ENCODE data around the gene XPA. TPM values are rescaled to one million over a fixed set of nuclear protein-coding genes. Genes with fewer than 3 reads are reported as not detected.
A peak's percentile ranks its signal among the peaks of the same experiment; 100 is the strongest.

XPA gene
- total RNA-seq, 6 donors from 2014 or later, result 10.4 to 26.8 (median 11.5) TPM

- ATAC-seq (ENCODE audit: low FRiP score in 2 of 2), result no peak
- H3K4me3 ChIP-seq, result no peak overlapping the region
- H3K36me3 ChIP-seq, result peaks cover 58 to 100% (median 64%) of the 10 kb centered on the region in 4 donors
Measured at GRCh38 chr9:97666907-97667686, 30.0 kb downstream of the XPA start.

GRCh38 chr9:97665742-97666141 is 31.4 kb downstream of the XPA start:
- TF ChIP-seq, protein P1, sequence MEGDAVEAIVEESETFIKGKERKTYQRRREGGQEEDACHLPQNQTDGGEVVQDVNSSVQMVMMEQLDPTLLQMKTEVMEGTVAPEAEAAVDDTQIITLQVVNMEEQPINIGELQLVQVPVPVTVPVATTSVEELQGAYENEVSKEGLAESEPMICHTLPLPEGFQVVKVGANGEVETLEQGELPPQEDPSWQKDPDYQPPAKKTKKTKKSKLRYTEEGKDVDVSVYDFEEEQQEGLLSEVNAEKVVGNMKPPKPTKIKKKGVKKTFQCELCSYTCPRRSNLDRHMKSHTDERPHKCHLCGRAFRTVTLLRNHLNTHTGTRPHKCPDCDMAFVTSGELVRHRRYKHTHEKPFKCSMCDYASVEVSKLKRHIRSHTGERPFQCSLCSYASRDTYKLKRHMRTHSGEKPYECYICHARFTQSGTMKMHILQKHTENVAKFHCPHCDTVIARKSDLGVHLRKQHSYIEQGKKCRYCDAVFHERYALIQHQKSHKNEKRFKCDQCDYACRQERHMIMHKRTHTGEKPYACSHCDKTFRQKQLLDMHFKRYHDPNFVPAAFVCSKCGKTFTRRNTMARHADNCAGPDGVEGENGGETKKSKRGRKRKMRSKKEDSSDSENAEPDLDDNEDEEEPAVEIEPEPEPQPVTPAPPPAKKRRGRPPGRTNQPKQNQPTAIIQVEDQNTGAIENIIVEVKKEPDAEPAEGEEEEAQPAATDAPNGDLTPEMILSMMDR (IDR thresholded peaks at IDR 0.05), result no peak
- TF ChIP-seq POLR2A (IDR thresholded peaks at IDR 0.05), result no peak
- no peak for TF ChIP-seq EP300 (IDR thresholded peaks at IDR 0.05)
- TF ChIP-seq POLR2AphosphoS5 (IDR thresholded peaks at IDR 0.05), result no peak
- no peaks in the 10 kb centered on the region for H3K9me3 ChIP-seq
- no peak overlapping the region for H3K4me3 ChIP-seq
- H3K36me3 ChIP-seq, result peaks cover 58 to 100% (median 61%) of the 10 kb centered on the region in 4 donors
- H3K27ac ChIP-seq, result no peak overlapping the region
- DNase-seq, result no peak
- no peaks in the 10 kb centered on the region for H3K27me3 ChIP-seq
- WGBS, 2 donors, result 88 to 91% methylated on average over 3 of the region's 3 CpGs
- ATAC-seq (ENCODE audit: low FRiP score in 2 of 2), result no peak
- H3K4me1 ChIP-seq, result no peaks in the 10 kb centered on the region

More at GRCh38 chr9:97666907-97667686, 30.0 kb downstream of the XPA start:
- Histone ChIP-seq H3K4me1 (no peaks in the 10 kb centered on the region), H3K27me3 (no peaks in the 10 kb centered on the region), H3K27ac (no peak overlapping the region), H3K9me3 (no peaks in the 10 kb centered on the region)
- WGBS, 2 donors, result 71 to 74% methylated on average over 5 of the region's 5 CpGs
- DNase-seq, result no peak
- no peak for TF ChIP-seq POLR2A (IDR thresholded peaks at IDR 0.05)
- TF ChIP-seq, protein P1 (IDR thresholded peaks at IDR 0.05), result no peak
- TF ChIP-seq EP300 (IDR thresholded peaks at IDR 0.05), result no peak

DNA sequence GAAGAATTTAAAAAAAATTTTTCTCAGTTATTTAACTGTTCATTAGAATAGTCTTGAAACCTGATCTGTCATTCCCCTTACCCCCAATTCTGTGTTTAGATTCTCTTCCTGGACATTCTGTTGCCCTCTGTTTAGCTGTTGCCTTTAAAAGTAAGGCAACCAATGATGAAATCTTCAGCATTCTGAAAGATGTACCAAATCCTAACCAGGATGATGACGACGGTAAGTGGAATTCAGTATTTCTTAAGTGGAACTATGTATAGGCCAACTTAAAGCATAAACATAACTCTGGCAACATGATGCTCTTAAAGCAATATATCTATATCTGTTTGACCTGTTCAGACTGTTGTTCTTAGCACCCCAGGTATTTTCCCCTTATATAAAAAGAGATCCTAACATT is 36.3 kb downstream of the XPA start:
- H3K9me3 ChIP-seq, result no peaks in the 10 kb centered on the region
- TF ChIP-seq, protein P1 (IDR thresholded peaks at IDR 0.05), result no peak
- no peak for TF ChIP-seq POLR2AphosphoS5 (IDR thresholded peaks at IDR 0.05)
- no peak overlapping the region for H3K27ac ChIP-seq
- 82 to 92% methylated on average over 2 of the region's 2 CpGs for WGBS, 2 donors
- ATAC-seq (ENCODE audit: low FRiP score in 2 of 2), result no peak
- no peak for DNase-seq
- no peak overlapping the region for H3K4me3 ChIP-seq
- H3K27me3 ChIP-seq, result no peaks in the 10 kb centered on the region
- no peaks in the 10 kb centered on the region for H3K4me1 ChIP-seq
- H3K36me3 ChIP-seq, result peaks cover 34 to 100% (median 56%) of the 10 kb centered on the region in 4 donors

GRCh38 chr9:97660340-97660739 is 36.8 kb downstream of the XPA start:
- no peak overlapping the region for H3K27ac ChIP-seq
- H3K27me3 ChIP-seq, result no peaks in the 10 kb centered on the region
- no peaks in the 10 kb centered on the region for H3K4me1 ChIP-seq
- TF ChIP-seq EP300 (IDR thresholded peaks at IDR 0.05), result no peak
- no peak for TF ChIP-seq POLR2A (IDR thresholded peaks at IDR 0.05)
- TF ChIP-seq POLR2AphosphoS5 (IDR thresholded peaks at IDR 0.05), result no peak
- TF ChIP-seq, protein P1 (IDR thresholded peaks at IDR 0.05), result no peak
- 53 to 64% methylated on average over 5 of the region's 5 CpGs for WGBS, 2 donors
- no peak overlapping the region for H3K4me3 ChIP-seq
- H3K9me3 ChIP-seq, result no peaks in the 10 kb centered on the region
- peak in 1 of 2 donors; percentile 44 for ATAC-seq (ENCODE audit: low FRiP score in 2 of 2)
- H3K36me3 ChIP-seq, result peaks cover 30 to 100% (median 54%) of the 10 kb centered on the region in 4 donors
- DNase-seq, result no peak

DNA sequence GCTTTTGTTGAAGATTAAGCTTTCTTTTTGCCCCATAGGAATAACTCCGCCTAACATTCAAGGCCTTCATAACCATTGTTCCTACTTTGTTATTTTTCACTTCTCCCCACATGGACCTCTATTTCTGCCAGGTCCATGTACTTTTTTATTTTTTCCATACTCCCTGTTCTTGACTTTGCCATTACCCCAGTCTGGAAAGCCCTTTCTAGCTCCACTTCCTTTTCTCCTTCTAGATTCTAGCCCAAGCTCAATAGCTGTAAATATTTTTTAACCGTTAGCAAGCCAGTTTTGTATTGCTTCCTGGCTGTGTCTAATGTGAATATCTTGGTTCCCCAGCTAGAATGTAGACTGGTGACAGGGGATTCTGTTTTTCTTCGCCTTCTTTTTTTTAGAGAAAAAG is 37.4 kb downstream of the XPA start:
- DNase-seq (no peak), ATAC-seq (ENCODE audit: low FRiP score in 2 of 2) (no peak)
- Histone ChIP-seq H3K27me3 (no peaks in the 10 kb centered on the region), H3K36me3 (peaks cover 25 to 100% (median 57%) of the 10 kb centered on the region in 4 donors), H3K4me1 (no peaks in the 10 kb centered on the region), H3K9me3 (no peaks in the 10 kb centered on the region), H3K27ac (no peak overlapping the region), H3K4me3 (no peak overlapping the region)
- WGBS, 2 donors, result 67 to 93% methylated on average over 3 of the region's 3 CpGs
- TF ChIP-seq EP300 (IDR thresholded peaks at IDR 0.05), result no peak
- no peak for TF ChIP-seq POLR2A (IDR thresholded peaks at IDR 0.05)
- TF ChIP-seq POLR2AphosphoS5 (IDR thresholded peaks at IDR 0.05), result no peak
- TF ChIP-seq, protein P1 (IDR thresholded peaks at IDR 0.05), result no peak
